LNCaP clone FGC (cell line): ENCODE measurements around the gene TKTL1.
"Not testable (repeated sequence)": the region's sequence is repeated elsewhere in the genome, so short reads cannot be mapped to it uniquely, and the experiment has no call there.

ENCODE experiments used
- DNase-seq: peaks from one replicate; pipeline ENCODE4 v3.0.0-alpha.2; 2011; ENCODE audit warnings: low read depth
- H3K4me3 ChIP-seq: 2 replicates; pipeline ENCODE4 v1.5.1; 2011; ENCODE audit warnings: mild to moderate bottlenecking, low read depth, low read length, control low read depth
- CTCF ChIP-seq: IDR thresholded peaks from 2 replicates; pipeline ENCODE4 v1.5.1; 2012; ENCODE audit warnings: mild to moderate bottlenecking; ENCODE audit not compliant: control insufficient read depth, insufficient read depth; ENCODE audit errors: extremely low read depth

TKTL1 gene

GRCh38 chrX:154327038-154327820 is 31.6 kb downstream of the TKTL1 start:
- TF ChIP-seq CTCF, result no peak
- no peak overlapping the region for H3K4me3 ChIP-seq
- no peak for DNase-seq

- TF ChIP-seq CTCF, result no peak
These were observed 33.1 kb downstream of the TKTL1 start for GRCh38 chrX:154328646-154329045.

GRCh38 chrX:154329294-154329693 is 33.7 kb downstream of the TKTL1 start:
- no peak for DNase-seq

More at GRCh38 chrX:154328646-154329045, 33.1 kb downstream of the TKTL1 start:
- DNase-seq, result no peak
- H3K4me3 ChIP-seq, result no peak overlapping the region

GRCh38 chrX:154332561-154332960 is 37.0 kb downstream of the TKTL1 start:
- TF ChIP-seq CTCF, result no peak
- DNase-seq, result no peak

More at GRCh38 chrX:154329294-154329693, 33.7 kb downstream of the TKTL1 start:
- no peak for TF ChIP-seq CTCF
- no peak overlapping the region for H3K4me3 ChIP-seq

GRCh38 chrX:154333116-154333515 is 37.5 kb downstream of the TKTL1 start:
- DNase-seq, result no peak
- TF ChIP-seq CTCF, result no peak
- H3K4me3 ChIP-seq, result no peak overlapping the region

More at GRCh38 chrX:154332561-154332960, 37.0 kb downstream of the TKTL1 start:
- H3K4me3 ChIP-seq, result no peak overlapping the region

GRCh38 chrX:154333837-154334271 is 38.3 kb downstream of the TKTL1 start:
- no peak for TF ChIP-seq CTCF
- no peak for DNase-seq
- no peak overlapping the region for H3K4me3 ChIP-seq

GRCh38 chrX:154334496-154334895 is 38.9 kb downstream of the TKTL1 start:
- DNase-seq, result no peak
- TF ChIP-seq CTCF, result no peak
- H3K4me3 ChIP-seq, result no peak overlapping the region

- not testable (repeated sequence) for H3K4me3 ChIP-seq, DNase-seq
These were observed 46.1 kb downstream of the TKTL1 start for GRCh38 chrX:154341399-154342298.

GRCh38 chrX:154343063-154343462 is 47.5 kb downstream of the TKTL1 start:
- DNase-seq, H3K4me3 ChIP-seq: not testable (repeated sequence)
